ENCODE results near the gene SHROOM3. TPM values are rescaled to one million over a fixed set of nuclear protein-coding genes. Genes with fewer than 3 reads are reported as not detected.

SHROOM3 gene
- 1.6 and 18.0 TPM in 2 replicates for total RNA-seq (ENCODE audit: low replicate concordance)

DNA sequence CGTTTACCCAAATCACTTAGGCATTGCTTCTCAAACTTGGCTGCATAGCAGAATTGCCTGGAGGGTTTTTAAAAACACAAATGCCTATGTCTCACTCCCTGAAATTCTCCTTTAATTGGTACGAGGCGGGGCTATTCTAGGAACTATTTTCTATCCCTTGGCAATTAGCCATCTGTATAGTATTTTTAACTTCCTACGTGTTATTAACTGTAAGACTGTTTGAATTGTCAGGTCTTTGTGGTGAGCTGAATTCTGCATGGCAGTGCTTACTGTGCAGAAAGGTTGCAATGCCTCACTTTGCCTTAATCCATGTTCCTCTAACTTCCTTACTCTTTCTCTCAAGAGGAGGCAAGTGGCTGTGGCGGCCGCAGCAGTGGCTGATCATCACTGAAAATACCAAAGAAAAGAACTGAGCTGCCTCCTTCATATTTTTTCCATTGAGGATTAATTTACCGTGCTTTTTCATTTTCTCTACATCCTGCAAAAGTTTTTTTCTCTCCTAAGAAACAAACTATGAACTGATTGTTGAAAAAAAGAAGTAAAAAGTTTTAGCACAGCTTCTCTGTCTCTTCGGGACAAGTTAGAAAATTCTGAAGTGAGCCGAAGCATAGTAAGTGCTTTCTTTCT is at the start of gene SHROOM3:
Gene SHROOM3 (plus strand): TSS at position 329 of the 627 bp plus-strand sequence. CDS start 824 bp downstream, outside the sequence.
- H3K4me3 ChIP-seq (ENCODE audit: low read depth, low read length), result peak within 1 kb of the TSS; percentile 41
- DNase-seq (ENCODE audit: low read depth), result peak; percentile 42

DNA sequence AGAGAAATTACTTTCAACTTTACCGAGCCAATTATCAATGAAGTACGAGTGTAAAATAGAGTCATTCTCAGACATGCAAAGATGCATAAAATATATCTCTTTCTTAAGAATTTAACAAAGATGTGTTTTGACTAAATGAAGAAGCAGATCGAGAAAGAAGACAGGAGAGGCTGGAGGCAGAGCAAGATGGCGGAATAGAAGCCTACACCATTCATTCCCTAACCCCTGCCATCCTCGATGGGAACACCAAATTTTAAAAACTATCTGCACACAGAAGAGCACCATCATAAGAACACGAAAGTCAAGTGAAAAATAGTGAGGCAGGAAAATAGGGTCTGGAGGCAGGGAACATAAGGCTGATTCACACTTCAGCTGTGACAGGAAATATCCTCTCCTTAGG is 49.1 kb upstream of the SHROOM3 start:
- DNase-seq (ENCODE audit: low read depth), result no peak
- no peak overlapping the region for H3K4me3 ChIP-seq (ENCODE audit: low read depth, low read length)
- TF ChIP-seq, protein P1, sequence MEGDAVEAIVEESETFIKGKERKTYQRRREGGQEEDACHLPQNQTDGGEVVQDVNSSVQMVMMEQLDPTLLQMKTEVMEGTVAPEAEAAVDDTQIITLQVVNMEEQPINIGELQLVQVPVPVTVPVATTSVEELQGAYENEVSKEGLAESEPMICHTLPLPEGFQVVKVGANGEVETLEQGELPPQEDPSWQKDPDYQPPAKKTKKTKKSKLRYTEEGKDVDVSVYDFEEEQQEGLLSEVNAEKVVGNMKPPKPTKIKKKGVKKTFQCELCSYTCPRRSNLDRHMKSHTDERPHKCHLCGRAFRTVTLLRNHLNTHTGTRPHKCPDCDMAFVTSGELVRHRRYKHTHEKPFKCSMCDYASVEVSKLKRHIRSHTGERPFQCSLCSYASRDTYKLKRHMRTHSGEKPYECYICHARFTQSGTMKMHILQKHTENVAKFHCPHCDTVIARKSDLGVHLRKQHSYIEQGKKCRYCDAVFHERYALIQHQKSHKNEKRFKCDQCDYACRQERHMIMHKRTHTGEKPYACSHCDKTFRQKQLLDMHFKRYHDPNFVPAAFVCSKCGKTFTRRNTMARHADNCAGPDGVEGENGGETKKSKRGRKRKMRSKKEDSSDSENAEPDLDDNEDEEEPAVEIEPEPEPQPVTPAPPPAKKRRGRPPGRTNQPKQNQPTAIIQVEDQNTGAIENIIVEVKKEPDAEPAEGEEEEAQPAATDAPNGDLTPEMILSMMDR (IDR thresholded peaks at IDR 0.05; ENCODE audit: insufficient read depth, low read length), result no peak

More for the DNA sequence above, at the start of gene SHROOM3:
- TF ChIP-seq, protein P1 (IDR thresholded peaks at IDR 0.05; ENCODE audit: insufficient read depth, low read length), result no peak

DNA sequence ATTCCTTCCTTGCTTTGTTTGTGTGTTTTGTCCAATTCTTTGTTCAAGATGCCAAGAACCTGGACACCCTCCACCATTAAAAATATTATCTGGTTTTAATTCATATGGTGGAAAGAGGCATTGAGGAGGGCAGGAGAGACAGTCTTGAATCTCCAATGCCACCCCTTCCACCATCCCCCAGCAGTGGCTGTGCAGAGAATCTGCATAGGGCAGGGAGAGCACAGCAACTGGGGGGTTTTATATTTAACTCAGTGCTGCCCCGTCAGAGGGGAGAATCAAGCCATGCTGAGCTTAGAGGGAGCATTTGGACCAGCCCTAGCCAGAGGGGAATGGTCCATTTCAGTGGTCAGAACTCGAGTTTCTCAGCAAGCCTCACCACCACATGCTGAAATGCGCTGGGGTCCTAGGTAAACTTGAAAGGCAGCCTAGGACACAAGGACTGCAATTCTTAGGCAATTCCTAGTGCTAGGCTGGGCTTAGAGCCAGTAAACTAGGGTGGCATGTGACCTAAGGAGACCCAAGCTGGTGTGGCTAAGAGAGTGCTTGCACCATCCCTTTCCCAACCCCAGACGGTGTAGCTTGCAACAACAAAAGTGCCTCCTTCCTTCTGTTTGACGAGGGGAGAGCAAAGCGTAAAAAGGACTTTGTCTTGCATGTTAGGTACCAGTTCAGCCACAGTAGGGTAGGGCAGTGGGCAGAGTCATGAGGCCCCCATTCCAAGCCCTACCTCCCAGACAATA is 48.3 kb upstream of the SHROOM3 start:
- no peak overlapping the region for H3K4me3 ChIP-seq (ENCODE audit: low read depth, low read length)
- DNase-seq (ENCODE audit: low read depth), result no peak
- TF ChIP-seq, protein P1 (IDR thresholded peaks at IDR 0.05; ENCODE audit: insufficient read depth, low read length), result no peak

DNA sequence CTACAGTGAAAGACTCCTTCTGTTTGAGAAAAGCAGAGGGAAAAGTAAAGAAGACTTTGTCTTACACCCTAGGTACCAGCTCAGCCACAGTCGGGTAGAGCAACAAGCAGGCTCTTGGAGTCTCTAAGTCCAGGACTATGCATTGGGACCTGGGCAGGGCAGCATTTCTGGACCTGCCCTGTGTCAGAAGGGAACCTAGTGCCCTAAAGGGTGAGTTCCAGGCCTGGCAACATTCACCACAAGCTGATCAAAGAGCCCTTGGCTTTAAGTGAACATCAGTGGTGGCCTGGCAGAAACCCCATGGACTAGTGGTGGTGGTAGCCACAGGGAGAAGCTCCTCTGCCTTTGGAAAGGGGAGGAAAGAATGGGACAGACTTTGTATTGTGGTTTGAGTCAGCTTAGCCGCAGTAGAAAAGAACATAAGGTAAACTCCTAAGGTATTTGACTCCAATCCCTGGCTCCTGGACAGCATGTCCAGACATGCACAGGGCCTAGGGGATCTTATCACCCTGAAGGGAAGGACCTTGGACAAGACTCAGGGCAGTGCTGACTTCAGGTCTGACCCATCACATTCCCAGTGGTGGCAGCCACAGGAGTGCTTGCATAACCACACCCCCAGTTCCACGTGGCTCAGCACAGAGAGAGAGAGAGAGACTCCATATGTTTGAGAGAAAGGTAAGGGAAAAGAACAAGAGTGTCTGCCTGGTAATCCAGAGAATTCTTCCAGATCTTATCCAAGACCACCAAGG is 46.7 kb upstream of the SHROOM3 start:
- no peak overlapping the region for H3K4me3 ChIP-seq (ENCODE audit: low read depth, low read length)
- peak; percentile 4 for DNase-seq (ENCODE audit: low read depth)
- TF ChIP-seq, protein P1 (IDR thresholded peaks at IDR 0.05; ENCODE audit: insufficient read depth, low read length), result no peak

DNA sequence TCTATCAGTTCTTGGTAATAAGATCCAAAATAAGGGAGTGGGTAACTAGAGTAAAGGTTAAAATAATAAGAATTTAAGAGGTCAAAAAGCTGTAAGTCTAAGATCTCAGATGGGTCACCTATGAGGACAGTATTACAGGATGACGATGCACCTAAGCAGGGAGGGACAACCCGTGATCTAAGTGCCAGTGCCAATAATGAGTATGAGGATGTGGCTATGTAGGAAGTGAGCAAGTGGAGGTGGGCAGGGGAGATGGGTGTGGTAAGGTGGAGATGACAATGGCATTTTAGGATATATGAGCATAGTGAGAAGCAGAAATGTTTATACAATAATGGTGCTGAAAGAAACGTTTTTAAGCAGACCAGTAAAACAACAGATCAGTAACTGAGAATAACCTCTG is 33.4 kb upstream of the SHROOM3 start:
- DNase-seq (ENCODE audit: low read depth), result no peak
- TF ChIP-seq, protein P1 (IDR thresholded peaks at IDR 0.05; ENCODE audit: insufficient read depth, low read length), result no peak
- no peak overlapping the region for H3K4me3 ChIP-seq (ENCODE audit: low read depth, low read length)

DNA sequence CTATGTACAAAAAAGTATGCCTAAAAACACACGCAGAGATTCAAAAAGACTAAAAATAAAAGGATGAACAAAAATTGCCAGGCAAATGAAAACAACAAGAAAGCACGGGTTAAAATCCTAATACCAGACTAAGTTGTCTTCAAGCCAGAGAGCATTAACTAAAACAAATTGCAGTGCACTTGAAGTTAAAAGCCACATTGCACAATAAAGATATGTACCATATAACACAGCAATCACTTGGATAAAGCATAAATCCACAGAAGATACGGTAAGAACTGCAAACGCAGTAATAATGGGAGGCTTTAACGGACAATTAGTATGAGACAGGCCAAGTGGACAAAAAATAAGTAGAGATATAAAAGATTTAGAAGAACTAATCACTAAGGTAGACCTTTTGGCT is 28.9 kb upstream of the SHROOM3 start:
- no peak overlapping the region for H3K4me3 ChIP-seq (ENCODE audit: low read depth, low read length)
- TF ChIP-seq, protein P1 (IDR thresholded peaks at IDR 0.05; ENCODE audit: insufficient read depth, low read length), result no peak
- DNase-seq (ENCODE audit: low read depth), result no peak
